Urinary bladder (tissue), 4 donors: Measurements from ENCODE around the gene REEP3. TPM values are rescaled to one million over a fixed set of nuclear protein-coding genes. Genes with fewer than 3 reads are reported as not detected.

ENCODE experiments used
- DNase-seq: peaks from one replicate; pipeline ENCODE4 v3.0.0-alpha.2; 2015; ENCODE audit errors: extremely low spot score
- H3K27ac ChIP-seq: one replicate; pipeline ENCODE4 v1.5.1; 2013; ENCODE audit warnings: low read depth, mild to moderate bottlenecking, moderate library complexity
- H3K36me3 ChIP-seq: one replicate; pipeline ENCODE4 v1.6.1; 2013; ENCODE audit warnings: mild to moderate bottlenecking, moderate library complexity; ENCODE audit not compliant: insufficient read depth
- H3K4me1 ChIP-seq: one replicate; pipeline ENCODE4 v1.6.1; 2013; ENCODE audit warnings: mild to moderate bottlenecking, moderate library complexity; ENCODE audit not compliant: insufficient read depth
- H3K4me3 ChIP-seq: one replicate; pipeline ENCODE4 v1.5.1; 2013; ENCODE audit warnings: low read depth, low read length
- WGBS: extraction: QIAGEN DNeasy Blood & Tissue Kit; methylation state at CpG from one replicate; pipeline ENCODE4 v1.1.7; 2013; 5-methylcytosine and 5-hydroxymethylcytosine counted together
- polyA plus RNA-seq: library from polyadenylated mRNA; stranded (reverse); fragments of 200-250 nt; gene quantifications from one replicate; pipeline ENCODE4 v1.2.3, GENCODE V29; 2013
- total RNA-seq: library from RNA; depleted of rRNA; stranded (reverse); fragments of >200 nt; gene quantifications from one replicate; pipeline ENCODE4 v1.2.3, GENCODE V29; 2014
- donor health status: healthy with polysubstance abuse.
- donor health status: healthy.

REEP3 gene
- total and polyA plus RNA-seq, 2 donors: 25.3 to 82.6 TPM

DNA sequence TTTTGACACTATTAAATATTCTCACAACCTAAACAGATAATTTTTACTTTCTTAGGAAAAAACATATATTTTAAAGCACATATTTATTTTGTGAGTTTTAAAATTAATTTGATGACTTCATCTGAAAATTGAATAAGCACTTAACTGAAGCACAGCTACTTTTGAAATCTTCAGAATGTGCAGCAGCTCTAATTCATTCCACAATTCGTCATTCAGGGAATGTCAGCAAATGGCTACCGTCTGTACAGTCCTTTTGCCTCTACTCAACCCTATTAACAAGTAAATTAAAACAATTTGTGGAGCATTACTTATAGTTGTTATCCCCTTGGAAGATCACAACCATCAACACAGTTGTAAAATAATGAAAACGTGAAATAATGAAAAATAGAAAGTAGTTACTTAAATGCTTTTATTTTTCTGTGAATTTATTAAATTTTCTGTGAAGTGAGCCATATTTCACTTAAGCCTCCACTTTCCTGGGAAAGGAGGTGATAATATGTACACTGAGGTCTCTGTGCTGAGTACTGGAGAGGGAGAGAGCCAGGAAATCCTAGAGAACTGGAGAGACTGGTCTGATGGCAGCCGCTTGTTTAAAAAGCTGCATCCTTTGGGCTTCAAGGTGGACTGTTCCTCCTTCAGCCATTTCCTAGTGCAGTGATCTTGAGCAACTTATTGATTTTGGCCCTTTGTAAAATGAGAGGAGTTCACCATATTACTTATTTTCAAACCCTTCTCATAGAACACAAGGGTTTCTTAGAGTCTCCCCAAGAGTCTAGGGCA, 70.6 kb downstream of the REEP3 start:
- 86% methylated on average over 4 of the region's 4 CpGs for WGBS
- Histone ChIP-seq H3K4me3 (no peak overlapping the region), H3K36me3 (no peaks in the 10 kb centered on the region), H3K27ac (no peak overlapping the region), H3K4me1 (peaks cover 2% of the 10 kb centered on the region)
- DNase-seq: no peak

DNA sequence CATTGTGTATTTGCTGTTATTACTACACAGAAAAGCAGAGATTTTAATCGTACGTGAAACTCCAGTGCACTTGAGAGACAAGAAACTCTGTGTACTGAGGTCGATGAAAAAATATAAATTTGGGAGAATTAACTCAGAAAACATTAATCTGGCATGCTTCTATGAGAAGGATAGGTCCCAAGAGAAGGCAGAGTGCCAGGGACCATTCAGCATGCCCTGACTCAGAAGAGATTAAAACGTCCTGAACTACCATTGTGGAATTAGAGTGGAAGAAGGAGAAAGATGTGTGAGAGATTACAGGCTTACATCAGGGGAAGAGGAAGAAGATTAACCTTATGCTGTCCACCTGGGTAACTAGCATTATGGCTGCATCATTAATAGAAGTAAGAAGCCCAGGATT, 72.4 kb downstream of the REEP3 start:
- Histone ChIP-seq H3K36me3 (no peaks in the 10 kb centered on the region), H3K4me3 (no peak overlapping the region), H3K4me1 (no peaks in the 10 kb centered on the region), H3K27ac (no peak overlapping the region)
- DNase-seq: no peak
- 56% methylated on average over 4 of the region's 4 CpGs for WGBS

DNA sequence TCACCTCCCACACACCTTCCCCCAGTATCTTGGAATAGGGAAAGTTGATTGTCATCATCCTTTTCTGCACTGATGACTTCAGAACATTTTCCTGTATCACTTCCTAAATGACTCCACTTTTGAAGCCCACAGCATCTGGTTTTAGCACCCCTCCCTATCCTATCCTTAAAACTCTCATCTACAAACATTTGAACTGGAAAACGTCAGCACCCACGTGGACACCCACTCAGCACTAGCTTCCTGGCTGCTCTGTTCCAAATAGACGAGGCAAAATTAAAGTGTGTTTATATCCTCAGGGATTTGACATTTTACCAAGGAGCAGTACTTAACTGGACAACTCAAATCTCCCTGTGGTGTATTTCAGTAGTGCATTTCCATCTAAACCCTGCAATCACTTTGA, 73.9 kb downstream of the REEP3 start:
- DNase-seq: no peak
- Histone ChIP-seq H3K4me1 (no peaks in the 10 kb centered on the region), H3K4me3 (no peak overlapping the region), H3K27ac (no peak overlapping the region), H3K36me3 (no peaks in the 10 kb centered on the region)
- 28% methylated on average over 3 of the region's 3 CpGs for WGBS

DNA sequence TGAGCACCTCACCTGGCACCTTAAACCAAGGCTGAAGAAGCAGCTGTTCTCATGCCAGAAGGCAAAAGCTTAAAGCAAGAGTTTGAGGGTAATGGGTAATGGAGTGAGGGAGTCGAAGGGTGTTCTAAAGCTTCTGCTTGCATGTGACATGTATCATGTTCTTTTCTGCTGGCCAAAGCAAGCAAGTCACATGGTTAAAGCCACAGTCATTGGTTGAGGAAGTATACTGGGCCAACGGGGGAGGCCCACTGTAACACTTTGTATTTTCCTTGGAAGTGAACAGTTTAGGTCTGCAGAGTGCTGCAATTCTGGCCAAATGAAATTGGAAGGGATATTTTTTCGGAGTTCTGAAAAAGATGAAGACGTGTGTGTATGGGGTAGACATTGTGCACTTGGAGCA, 75.7 kb downstream of the REEP3 start:
- H3K36me3 ChIP-seq: no peaks in the 10 kb centered on the region
- 77% methylated on average over 4 of the region's 4 CpGs for WGBS
- no peak overlapping the region for H3K4me3 ChIP-seq
- H3K4me1 ChIP-seq: no peaks in the 10 kb centered on the region
- no peak overlapping the region for H3K27ac ChIP-seq
- DNase-seq: no peak

DNA sequence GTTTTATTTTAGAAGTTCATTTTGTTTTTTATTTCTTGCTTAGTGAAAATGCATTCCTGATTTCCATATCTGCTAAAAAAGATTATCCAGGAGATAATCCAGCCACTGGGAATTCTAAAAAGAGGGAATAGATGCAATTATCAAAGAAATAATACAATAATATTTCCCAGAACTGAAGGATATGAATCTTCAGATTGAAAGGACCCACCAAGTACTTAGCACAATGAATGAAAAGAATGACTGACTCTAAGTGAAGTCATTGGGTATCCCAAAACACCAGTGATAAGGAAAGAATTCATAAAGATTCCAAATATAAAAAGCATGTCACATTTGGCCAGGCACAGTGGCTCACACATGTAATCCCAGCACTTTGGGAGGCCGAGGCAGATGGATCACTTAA, 79.3 kb downstream of the REEP3 start:
- Histone ChIP-seq H3K36me3 (no peaks in the 10 kb centered on the region), H3K27ac (no peak overlapping the region), H3K4me1 (no peaks in the 10 kb centered on the region), H3K4me3 (no peak overlapping the region)
- DNase-seq: no peak
- WGBS: 82% methylated on average over 1 of the region's 1 CpG

DNA sequence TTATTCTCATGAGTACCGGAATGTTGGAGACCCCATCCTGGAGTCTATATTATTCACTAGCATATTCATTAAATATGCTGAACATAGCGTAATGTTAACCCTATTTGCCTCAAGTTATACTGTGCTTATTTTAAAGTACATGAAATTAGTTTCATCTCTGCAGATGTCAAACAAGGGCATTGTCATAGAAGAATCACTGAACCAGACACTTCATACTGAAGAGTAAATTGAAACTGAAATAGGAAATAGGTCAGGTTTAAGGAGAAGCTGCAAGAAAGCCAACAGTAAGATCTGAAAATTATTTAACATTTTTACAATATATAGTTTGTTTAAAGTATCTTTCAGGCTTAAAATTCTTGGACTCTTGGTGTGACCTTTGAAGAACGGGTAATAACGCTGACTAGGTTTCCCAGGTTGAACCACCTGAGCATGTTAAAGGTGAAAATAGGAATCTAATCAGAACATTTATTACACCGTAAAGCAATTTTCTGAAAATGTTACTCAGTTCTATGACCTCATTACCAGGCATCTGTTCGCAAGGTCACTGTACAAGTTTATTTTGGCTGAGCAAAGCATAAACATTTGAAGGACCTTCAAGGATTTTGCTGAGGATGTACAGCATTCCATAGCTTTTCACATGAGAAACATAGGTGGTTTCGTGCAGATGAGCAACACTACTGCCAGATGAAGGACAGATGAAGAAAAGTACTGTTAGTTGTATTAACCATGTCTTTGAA, 82.7 kb downstream of the REEP3 start:
- Histone ChIP-seq H3K27ac (no peak overlapping the region), H3K4me1 (no peaks in the 10 kb centered on the region), H3K4me3 (no peak overlapping the region), H3K36me3 (no peaks in the 10 kb centered on the region)
- WGBS: 81% methylated on average over 7 of the region's 7 CpGs
- no peak for DNase-seq

DNA sequence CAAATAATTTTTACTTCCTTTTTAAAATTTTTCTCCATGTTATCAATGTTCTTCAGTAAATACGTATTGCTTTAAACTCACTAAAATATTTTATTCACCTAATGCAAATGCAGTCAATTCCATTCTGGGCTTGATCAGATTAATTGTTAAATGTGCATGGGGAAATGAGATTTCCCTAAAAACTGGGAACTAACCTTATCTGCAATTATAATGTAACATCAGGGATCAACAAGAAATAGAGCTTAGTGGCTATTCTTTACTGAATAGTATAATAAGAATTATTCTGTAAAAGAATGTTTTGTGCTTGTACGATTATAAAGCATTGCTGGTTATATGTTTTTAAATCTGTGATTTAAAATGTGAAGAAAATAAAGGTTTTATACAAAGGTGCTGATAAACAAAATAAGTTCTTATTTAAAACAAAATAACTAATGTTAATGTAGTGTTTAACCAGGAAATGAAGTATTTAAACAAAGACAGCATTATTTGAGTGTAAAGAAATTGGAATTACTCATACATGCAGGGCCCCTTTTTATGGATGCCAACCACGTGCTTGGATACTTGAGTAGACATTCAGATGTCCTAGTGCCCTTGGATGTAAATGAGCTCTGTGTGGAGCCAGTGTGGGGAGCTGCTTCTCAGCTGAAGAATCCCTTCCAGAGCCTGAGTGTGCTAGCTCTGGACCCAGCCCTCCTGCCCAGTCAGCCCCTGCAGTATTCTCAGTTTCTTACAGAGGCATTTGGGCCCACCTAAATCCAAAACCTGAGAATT, 84.2 kb downstream of the REEP3 start:
- Histone ChIP-seq H3K27ac (no peak overlapping the region), H3K4me1 (no peaks in the 10 kb centered on the region), H3K4me3 (no peak overlapping the region), H3K36me3 (no peaks in the 10 kb centered on the region)
- WGBS: 84% methylated on average over 3 of the region's 3 CpGs
- no peak for DNase-seq

DNA sequence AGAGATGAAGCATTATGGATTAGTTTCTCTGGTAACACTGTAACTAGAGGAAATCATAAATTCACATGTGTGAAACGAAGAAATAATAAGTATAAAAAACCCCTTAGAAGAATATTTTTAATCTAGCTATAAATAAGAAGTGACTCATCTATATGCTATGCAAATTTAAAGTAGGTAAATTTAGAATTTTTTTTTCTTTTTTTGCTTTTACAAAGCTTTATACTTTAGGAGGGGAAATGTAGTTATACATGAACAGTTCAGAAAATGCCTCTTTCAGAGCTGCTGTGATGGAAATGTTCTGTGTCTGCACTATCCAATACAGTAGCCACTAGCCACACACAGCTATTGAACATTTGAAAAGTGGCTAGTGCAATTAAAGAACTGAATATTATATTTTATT, 87.3 kb downstream of the REEP3 start:
- Histone ChIP-seq H3K4me3 (no peak overlapping the region), H3K27ac (no peak overlapping the region), H3K36me3 (no peaks in the 10 kb centered on the region), H3K4me1 (no peaks in the 10 kb centered on the region)
- 89% methylated on average over 1 of the region's 1 CpG for WGBS
- DNase-seq: no peak

DNA sequence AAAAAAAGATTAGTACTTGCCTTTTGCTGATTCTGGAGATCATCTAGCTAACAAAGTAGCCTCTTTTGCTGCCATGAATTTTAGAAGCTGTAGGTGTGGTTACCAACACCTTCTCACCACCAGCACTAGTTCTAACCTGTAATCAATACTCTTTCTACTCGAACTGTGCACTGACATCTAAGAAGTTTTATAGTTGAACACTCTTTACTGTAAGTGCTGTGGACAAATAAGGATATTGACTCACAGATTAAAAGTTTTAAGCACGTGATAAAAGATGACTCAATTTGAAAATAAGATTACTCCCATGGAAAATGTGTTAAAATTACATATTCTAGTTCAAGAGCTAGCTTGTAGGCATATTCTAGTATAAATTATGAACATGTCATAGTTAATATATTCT, 89.9 kb downstream of the REEP3 start:
- H3K4me3 ChIP-seq: no peak overlapping the region
- 77% methylated on average over 2 of the region's 2 CpGs for WGBS

DNA sequence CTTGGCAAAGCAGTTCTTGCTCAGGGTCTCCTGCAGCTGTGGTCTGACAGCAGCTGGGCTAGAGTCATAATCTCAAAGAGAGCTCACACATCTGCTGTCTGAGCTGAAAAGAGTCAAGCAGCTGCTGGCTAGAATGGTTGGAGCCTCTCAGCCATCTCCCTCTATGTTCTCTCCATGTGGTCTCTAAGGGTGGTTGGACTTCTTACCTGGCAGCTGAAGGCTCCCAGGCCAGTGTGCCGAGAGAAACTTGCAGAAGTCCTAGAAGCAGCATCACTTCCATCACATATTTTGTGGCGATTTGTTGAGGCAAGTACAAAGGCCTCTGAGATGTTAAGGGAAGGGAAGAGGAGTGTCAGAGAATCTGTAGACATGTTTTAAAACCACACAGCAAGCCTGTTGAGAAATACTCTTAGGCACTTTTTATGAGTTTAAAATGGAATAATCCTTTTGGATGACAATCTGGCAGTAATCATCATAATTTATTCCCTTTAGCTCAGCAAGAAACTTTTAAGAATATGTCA, 93.2 kb downstream of the REEP3 start:
- WGBS: 25% methylated on average over 2 of the region's 2 CpGs
- no peak overlapping the region for H3K27ac ChIP-seq
- no peak overlapping the region for H3K4me3 ChIP-seq
- DNase-seq: no peak
- H3K4me1 ChIP-seq: no peaks in the 10 kb centered on the region
- no peaks in the 10 kb centered on the region for H3K36me3 ChIP-seq

More for the DNA sequence above, 89.9 kb downstream of the REEP3 start:
- Histone ChIP-seq H3K36me3 (no peaks in the 10 kb centered on the region), H3K4me1 (no peaks in the 10 kb centered on the region), H3K27ac (no peak overlapping the region)
- no peak for DNase-seq

DNA sequence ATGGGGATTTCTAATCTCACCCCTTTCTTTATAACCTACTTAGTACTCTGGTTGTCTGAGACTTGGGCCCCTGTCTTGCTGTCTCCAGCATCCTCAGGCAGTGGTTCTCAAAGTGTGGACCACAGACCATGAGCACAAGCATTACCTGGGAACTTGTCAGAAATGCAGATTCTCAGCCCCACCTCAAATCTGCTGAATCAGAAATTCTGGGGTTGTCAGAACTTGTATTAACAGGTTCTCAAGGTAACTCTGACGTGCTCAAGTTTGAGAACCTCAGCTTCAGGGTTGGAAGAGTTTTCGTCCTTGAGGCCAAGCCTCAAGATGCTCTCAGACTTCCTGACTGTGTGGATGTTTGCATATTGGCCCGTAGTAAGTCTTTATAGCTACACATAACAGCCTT, 97.4 kb downstream of the REEP3 start:
- H3K36me3 ChIP-seq: peaks cover 2% of the 10 kb centered on the region
- 91% methylated on average over 3 of the region's 3 CpGs for WGBS

DNA sequence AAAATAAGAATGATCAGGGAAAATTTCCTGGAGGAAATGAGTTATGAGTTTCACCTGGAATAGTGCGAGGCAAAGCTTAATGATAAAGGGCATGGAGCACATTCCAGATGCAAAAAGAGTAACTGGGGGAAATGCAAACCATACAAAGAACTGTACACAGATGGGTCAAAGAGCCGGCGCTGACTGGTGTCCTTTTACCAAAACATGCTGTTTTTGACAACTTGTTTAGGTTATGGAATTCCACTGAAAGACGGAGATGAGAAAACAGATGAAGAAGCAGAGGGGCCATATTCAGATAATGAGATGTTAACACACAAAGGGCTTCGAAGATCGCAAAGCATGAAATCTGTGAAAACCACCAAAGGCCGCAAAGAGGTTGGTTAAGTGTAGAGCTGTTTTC, 98.2 kb downstream of the REEP3 start:
- Histone ChIP-seq H3K27ac (no peak overlapping the region), H3K4me1 (no peaks in the 10 kb centered on the region), H3K36me3 (peaks cover 2% of the 10 kb centered on the region), H3K4me3 (no peak overlapping the region)
- WGBS: 96% methylated on average over 7 of the region's 7 CpGs
- no peak for DNase-seq

More for the DNA sequence above, 97.4 kb downstream of the REEP3 start:
- Histone ChIP-seq H3K4me3 (no peak overlapping the region), H3K27ac (no peak overlapping the region), H3K4me1 (no peaks in the 10 kb centered on the region)
- no peak for DNase-seq

DNA sequence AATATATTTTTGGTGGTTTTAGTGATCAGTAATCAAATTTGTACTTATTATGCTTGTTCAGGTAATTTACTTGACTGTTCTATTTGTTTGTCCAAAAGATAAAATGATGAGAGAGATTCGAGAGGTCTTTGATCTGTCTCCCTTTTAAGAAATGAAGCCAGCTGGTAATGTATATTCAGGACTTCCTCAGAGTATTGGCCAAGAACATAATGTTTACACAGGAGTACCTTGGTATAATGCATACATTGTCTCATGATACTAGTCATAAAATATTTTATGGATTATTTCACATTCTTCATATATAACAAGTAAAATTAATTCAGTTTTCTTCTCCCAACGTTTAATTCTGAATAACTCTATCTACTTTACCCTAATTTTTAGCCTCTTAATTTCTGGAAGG, 100.9 kb downstream of the REEP3 start:
- Histone ChIP-seq H3K27ac (no peak overlapping the region), H3K4me3 (no peak overlapping the region), H3K4me1 (no peaks in the 10 kb centered on the region), H3K36me3 (peaks cover 2% of the 10 kb centered on the region)
- 78% methylated on average over 2 of the region's 2 CpGs for WGBS
- no peak for DNase-seq
